Cerebellar nuclear complex (tissue), 1 donor: ENCODE data around the gene RNF150.

Experiments
- DNase-seq, 2 experiments: peaks; one replicate each; lab custom pipeline; 2025; lab: John Stamatoyannopoulos, UW

Gene RNF150

DNA sequence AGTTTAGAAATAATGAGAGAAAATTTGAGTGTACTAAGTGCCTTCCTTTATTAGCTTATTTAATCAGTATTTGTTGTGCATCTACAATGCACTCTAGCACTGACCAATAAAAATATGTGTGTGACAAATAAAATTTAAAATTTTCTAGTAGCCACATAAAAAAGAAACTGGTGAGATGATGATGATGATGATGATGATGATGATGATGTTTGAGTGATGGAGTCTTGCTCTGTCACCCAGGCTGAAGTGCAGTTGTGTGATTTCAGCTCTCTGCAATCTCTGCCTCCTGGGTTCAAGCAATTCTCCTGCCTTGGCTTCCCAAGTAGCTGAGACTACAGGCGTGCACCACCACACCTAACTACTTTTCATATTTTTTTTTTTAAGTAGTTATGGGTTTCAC lies 110.2 kb downstream of the RNF150 start:
- no peak for DNase-seq

GRCh38 chr4:141022111-141022695 lies 111.1 kb downstream of the RNF150 start:
- no peak for DNase-seq

DNA sequence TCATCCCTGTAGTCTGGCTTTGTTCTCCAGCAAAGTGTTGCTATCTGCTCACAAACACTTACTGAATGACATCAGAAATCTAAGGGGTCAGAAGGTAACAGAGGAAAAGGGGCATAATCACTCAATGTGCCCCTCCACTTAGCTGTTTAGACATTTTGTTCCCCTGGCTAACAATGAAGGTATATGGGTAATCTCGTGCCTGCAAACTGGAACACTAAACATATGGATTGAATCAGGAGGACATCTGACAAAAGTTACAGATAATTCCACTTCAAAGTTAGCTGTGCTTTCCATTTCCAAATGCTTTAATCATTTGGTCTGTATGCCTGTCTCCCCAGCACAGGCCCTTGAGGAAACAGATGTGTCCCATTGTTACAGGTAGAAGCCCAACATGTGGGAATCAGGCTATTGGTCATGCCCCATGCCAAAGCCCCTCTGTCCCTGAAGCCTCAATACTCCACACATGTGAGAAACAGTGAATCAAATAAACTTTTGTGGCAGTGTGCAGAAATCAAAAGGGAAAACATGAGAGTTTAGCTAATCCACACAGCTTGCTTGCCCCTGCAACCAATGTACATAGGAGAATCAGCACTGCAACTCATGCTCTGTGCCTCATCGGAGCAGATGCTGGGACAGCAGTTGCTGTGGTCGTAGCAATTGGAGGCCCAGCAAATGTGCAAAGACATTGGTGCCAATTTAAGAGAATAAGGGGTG lies 111.7 kb downstream of the RNF150 start:
- DNase-seq = no peak

DNA sequence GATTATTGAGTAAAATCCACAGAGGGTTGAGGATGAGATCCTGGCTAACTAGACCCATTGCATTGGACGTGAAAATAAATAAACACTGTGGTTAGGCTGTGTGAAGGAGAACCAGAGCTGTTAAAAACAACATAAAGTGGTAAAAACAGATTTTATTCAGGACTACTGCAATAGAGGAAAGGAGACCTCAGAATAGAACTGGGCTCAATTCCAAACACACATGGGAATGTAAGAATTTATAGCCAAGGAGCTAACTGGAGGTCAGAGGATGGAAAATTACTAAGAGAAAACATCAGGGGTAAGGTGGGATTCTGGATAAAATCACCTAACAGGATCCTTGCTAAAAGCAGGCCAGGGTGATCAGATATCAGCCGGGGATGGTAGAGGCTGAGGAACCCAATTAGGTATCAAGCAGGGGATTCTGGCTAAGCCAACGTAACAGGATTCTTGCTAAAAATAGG lies 112.4 kb downstream of the RNF150 start:
- DNase-seq = no peak

DNA sequence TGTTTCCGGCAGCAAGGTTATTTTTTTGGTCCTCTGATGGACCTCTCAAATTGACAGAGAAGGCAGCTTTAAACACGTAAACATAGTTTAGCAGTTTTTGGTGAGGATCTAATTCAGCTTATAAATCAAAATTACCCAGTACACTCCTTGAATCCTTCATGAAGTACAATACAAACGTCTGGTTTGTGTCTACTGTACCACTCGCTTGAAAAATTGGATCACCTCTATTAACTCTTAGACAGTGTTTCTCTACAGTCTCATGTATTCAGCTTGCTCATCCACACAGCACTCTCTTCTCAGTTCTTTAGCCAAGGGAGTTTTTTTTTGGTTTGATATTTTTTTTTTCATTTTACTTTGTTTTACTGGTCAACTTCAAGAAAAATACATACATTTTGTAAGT lies 113.5 kb downstream of the RNF150 start:
- DNase-seq = no peak

GRCh38 chr4:141016117-141016798 lies 117.0 kb downstream of the RNF150 start:
- DNase-seq = no peak

- no peak for DNase-seq
These were observed 119.4 kb downstream of the RNF150 start for GRCh38 chr4:141013899-141014298.

DNA sequence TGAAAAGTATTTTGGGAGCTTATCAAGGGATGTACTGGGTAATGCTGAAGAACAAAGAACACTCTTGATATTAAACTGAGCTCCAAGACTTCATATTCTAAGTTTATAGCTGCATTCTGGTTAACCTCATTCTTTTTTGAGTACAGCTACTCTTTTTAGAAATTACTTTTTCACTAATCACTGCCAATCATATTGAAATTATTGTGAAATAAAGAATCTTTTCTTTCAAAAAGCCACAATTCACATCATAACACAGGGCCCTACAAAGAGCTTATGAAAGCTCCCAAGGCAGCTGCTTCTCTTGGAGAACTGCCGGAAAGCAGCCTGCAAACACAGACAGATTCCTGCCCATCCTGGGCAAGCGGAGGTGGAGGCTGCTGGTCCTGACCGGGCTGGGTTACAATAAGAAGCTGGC lies 121.4 kb downstream of the RNF150 start:
- peak in 1 of 2 experiments; percentile 21 for DNase-seq

DNA sequence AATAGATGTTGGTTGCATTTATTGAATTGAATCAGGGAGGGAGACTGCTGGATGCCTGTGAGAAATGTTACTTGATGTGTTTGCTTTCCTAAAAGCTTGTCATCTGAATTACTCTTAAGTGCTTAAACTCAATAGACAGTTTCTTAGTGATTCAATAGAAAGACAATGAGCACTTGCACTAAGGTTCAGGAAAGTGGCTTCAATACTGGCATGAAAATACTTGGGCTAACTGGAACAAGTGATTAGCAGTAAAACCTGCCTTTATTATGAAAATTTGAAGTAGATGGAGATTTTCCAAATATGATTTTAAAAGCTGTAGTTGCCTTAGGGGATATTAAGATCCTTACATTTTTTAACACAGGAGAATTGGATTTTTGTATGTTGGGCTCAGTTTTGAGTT lies 123.3 kb downstream of the RNF150 start:
- DNase-seq = no peak

- DNase-seq = no peak
These were observed 124.1 kb downstream of the RNF150 start for GRCh38 chr4:141009129-141009528.

DNA sequence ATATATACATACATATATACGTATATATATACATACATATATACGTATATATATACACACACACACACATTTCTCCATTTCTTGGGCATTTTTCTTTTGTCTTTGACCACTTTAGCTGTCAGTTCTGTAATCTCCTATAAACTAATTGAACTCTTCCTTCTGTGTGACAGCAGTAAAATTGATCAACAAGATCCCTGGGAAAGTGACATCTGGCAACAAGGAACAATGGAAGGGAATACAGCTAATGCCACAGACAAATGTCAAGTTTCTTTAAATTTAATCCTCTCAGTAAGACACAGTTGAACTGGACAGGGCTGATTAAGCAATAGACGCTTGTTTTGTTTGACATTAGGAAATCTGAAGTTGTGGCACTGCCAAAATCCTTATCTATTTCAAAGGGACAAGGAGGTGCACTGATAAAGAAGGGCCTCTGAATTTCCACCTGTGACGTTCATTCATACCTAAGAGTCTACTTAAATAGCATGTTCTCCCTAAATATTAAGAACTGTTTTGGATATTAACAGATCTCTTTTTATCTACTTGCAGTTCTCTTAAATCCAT lies 126.9 kb downstream of the RNF150 start:
- no peak for DNase-seq

- no peak for DNase-seq
These were observed 128.4 kb downstream of the RNF150 start for GRCh38 chr4:141004823-141005222.

GRCh38 chr4:141003193-141003592 lies 130.1 kb downstream of the RNF150 start:
- DNase-seq = no peak

DNA sequence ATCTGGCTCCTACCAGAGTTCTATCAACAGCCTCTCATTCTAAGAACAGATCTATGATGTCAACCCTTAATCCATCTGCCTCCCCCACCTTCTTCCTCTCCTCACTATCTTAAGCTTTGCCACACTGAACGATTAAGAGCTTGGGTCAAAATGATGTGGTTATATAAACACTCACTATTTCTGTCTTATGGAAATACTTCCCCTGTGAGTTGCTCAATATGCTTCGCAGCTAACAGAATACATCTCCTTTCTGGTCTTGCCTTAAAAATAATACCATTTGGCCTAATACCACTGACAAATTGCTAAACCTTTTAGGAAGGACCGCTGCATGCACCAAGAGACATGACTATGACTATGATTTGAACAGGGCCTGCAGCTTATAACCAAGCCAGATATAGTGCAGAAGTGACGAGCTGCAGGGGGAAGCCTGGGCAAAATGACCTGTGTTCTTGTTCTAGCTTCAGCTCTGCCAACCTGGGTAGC lies 130.9 kb downstream of the RNF150 start:
- DNase-seq = peak in 1 of 2 experiments; percentile 10

GRCh38 chr4:140996766-140997165 lies 136.5 kb downstream of the RNF150 start:
- DNase-seq = no peak

- no peak for DNase-seq
These were observed 138.2 kb downstream of the RNF150 start for GRCh38 chr4:140995058-140995457.

- no peak for DNase-seq
These were observed 139.3 kb downstream of the RNF150 start for GRCh38 chr4:140994015-140994414.

DNA sequence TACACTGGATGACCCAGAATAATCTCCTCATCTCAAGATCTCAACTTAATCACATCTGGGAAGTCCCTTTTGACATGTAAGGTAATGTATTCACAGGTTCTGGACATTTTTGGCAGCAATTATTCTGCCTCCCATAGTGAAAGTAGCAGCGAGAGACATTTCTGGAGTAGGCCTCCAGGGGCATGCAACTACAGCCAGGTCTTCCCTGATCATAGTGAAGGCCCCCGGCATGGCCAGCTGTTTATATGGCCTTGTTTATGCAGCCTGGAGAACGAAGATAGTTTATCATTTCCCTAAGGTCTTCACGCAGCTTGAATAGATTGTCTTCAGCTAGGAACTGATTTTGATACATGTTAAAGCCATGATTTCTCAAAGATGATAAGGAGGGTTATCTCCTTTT lies 139.9 kb downstream of the RNF150 start:
- no peak for DNase-seq

DNA sequence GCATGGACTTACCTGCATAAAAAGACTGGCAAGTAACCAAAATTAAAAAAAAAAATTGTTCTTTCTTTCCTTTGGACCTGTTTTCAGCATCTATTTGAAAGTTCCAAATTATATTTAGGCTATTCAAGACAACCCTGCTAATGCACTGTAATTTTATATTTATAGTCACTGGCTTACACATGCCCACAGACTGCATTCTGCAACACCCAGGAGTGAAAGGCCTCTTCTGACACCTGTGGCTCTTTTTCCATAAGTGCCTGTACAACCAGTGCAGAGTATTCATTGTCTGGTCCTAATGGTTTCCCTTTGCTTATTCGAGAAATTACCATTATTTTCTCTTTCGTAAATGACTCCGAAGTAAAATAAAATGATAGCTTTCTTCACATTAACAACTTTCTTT lies 143.3 kb downstream of the RNF150 start:
- no peak for DNase-seq

GRCh38 chr4:140986045-140986444 lies 147.2 kb downstream of the RNF150 start:
- no peak for DNase-seq

- DNase-seq = no peak
These were observed 150.5 kb downstream of the RNF150 start for GRCh38 chr4:140982613-140983340.
